CD4-positive, alpha-beta T cell treated with Interleukin-15 for 1 hour (primary cell): ENCODE results near the gene RAPGEF5.
A peak's percentile ranks its signal among the peaks of the same experiment; 100 is the strongest.
"Not testable (repeated sequence)": the region's sequence is repeated elsewhere in the genome, so short reads cannot be mapped to it uniquely, and the experiment has no call there.

ENCODE experiments used
- DNase-seq: peaks from one replicate; pipeline ENCODE4 v3.0.0-alpha.2; 2020

Gene RAPGEF5

DNA sequence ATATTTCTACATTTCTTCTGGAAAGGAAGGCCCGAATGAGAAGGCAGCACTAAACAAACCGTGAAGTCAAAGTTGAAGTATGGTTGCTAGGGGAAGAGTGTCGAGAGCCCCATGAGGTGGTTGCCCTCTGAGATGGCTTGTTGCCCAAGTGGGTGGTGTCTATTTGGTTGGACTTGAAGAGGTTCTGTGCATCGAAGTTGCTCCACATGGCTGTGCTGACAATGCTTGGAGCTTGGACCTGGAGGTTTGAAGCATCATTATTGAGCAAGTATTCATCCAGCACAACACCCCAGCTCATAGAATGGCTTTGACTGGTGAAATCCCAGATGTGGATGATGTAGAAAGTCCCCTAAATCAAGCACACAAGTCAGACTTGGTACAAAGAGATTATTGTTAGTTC lies 246.1 kb downstream of the RAPGEF5 start:
- no peak for DNase-seq

DNA sequence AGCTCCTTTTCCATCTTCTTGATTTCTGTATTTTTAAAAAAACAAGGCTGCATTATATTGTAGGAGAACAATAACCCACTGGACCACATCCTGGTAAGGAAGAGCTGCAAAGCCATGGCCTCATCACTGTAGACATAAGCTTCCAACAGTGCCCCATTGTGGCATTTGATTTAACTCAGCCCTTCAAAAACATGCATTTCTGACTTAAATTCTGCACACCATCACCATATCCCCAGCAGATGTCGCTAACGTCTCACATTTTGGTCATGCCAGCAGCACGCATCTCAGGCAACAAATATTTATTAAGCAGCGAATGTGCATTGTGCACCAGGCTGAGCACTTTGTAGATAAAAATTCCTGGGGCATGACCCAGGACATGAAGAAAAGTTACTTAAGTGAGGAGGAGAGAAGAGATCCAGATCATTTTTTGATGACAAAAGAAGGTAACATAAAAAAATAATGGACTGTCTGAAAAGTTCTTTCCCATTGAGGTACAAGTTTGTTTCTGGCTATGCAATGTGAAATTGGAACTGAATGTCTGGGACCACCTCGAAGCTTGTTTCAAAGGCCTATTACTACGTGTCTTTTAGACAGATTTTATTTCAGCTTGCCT lies 246.6 kb downstream of the RAPGEF5 start:
- DNase-seq: peak; percentile 55

DNA sequence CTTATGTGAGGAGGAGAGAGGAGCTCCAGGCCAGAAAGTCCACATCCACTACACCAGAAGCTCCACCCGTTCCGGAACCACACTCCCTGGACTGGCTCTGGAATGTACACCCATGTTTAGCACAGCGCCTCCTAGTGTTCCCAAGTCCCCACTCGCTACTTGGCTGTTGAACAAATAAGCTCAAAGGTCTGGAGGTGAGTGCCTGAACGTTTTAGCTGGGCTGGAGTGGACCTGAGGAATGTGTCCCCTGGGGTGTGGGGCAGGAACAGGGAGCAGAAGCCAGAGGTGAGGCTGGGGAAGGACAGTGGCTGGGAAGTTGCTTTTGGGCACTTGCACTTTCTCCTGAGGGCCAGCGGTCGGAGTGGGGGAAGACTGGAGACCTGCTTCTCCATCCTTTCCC lies 247.2 kb downstream of the RAPGEF5 start:
- no peak for DNase-seq

DNA sequence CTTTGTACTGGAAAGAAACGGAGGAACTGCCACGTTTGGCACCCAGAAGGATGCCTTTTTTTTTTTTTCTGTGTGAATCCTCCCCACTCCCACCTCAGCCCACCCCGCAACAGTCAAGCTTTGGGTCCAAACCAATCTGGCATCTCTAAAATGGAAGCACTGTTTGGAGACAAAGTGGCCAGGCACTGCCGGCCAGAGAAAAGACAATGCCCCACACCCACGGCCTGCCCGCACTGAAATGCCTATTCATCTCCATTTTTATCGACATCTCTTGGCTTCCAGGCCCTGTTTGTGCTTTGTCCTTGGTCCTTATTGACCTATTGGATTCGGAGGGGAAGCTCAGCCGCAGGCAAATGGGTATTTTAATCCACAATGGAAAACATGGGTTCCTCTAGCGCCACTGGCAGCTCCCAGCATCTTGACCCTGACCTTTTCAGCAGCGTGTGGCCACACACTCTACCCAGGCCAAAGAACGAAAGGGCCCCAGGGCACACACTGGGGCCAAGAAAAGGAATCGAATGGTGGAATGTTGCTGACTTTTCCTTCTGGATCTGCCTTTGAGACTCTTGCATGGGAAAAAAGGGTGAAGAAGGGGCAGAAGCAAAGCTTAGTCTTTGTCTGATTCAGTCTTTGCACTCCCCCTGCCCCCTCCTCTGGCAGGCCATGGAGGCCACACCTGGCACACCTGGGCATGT lies 248.7 kb downstream of the RAPGEF5 start:
- no peak for DNase-seq

DNA sequence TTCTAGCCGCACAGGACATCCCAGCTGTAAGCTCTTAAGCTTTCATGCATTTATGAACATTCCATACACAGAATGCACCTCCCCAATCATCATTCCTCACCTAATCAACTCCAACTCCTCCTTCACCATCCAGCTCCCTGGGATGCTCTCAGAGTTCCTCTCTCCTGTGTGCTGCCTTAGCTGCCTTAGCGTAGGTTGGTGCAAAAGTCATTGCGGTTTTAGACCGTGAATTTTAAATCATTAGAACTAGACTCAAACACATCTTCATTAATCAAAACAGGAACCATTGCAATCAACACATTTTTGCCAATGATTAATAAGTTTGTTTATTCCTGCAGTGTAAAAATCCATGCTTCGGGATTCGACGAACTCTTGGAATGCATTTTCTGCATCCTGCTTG lies 251.4 kb downstream of the RAPGEF5 start:
- DNase-seq: no peak

DNA sequence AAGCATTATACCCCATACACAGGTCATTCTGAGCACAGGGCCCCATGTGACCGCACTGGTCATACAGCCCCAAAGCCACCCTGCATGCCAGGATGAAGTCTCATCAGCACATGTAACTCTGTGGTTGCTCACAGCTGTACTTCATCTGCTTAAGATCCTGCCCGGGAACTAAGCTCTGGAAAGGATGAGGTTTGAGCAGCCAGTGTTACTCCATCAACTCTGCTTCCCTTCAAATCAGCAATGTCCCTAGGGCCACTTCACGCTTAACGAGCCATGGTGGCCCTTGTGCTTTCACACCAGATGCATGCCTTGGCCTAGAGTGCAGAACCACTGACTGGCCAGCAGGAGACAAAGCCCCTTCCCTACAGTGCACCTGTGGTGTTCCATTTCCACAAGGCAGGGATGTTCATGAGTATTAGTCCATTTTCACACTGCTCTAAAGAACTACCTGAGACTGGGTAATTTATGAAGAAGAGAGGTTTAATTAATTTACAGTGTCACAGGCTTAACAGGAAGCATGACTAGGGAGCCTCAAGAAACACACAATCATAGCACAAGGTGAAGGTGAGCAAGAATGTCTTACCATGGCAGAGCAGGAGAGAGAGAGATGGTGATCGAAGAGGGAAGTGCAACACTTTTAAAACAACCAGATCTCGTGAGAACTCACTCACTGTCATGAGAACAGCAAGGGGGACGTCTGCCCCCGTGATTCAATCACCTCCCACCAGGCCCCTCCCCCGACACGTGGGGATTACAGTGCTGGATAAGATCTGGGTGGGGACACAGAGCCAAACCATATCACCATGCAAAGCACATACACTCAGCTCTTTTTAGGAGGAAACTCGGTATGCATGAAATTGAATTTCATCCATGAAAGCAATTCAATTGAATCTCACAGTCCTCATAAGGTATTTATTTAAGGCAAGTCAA lies 262.3 kb downstream of the RAPGEF5 start:
- no peak for DNase-seq

DNA sequence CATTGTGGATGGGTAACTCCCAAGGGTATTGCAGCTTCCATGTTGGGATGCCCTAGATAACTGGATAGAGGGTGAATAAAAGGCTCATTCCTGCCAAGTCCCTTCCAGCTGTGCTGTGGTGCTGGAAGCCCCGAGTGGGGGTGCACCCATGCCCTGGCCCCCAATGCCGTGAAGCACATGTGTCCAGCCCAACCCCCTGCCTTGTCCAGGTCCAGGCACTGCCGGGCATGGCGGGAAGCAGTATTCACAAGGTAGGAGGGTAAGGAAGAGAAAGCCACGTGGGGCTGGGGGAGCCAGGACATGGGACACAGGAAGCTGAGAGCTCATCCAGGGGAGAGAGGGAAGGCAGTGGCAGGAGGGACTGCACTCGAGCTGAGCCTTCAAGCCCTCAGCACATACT lies 263.0 kb downstream of the RAPGEF5 start:
- DNase-seq: no peak

DNA sequence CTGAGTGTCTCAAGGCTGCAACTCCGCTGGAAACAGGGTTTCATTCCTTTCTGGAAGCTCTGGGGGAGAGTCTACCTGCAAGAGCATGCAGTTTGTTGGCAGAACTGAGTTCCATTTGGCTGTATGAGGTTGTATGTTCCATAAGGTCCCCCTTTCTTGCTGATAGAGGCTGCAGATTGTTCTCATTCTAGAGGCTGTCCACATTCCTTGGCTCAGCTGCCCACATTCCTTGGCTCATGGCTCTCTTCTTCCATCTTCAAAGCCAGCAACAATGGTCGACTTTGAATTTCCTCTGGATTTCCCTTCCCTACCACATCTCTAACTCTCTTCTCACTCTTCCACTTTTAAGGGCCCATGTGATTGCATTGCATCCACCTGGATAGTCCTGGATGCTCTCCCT lies 264.0 kb downstream of the RAPGEF5 start:
- no peak for DNase-seq

DNA sequence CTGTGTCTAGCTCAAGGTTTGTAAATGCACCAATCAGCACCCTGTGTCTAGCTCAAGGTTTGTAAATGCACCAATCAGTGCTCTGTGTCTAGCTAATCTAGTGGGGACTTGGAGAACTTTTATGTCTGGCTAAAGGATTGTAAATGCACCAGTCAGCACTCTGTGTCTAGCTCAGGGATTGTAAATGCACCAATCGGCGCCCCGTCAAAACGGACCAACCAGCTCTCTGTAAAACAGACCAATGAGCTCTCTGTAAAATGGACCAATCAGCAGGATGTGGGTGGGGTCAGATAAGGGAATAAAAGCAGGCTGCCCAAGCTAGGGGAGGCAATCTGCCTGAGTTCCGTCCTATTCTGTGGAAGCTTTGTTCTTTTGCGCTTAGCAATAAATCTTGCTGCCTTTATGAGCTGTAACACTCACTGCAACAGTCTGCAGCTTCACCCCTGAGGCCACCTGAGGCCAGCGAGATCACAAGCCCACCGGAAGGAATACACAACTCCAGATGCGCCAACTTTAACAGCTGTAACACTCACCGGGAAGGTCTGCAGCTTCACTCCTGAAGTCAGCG lies 265.9 kb downstream of the RAPGEF5 start:
- DNase-seq: not testable (repeated sequence)

DNA sequence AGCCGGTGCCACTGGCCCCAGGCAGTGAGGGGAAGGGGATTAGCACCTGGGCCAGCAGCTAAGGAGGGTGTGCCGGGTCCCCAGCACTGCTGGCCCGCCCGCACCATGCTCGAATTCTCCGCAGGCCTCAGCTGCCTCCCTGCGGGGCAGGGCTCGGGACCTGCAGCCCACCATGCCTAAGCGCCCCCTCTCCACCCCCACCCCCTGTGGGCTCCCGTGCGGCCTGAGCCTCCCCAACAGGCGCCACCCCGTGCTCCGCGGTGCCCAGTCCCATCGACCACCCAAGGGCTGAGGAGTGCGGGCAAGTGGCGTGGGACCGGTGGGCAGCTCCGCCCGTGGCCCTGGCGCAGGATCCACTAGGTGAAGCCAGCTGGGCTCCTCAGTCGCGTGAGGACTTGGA lies 266.4 kb downstream of the RAPGEF5 start:
- DNase-seq: no peak

DNA sequence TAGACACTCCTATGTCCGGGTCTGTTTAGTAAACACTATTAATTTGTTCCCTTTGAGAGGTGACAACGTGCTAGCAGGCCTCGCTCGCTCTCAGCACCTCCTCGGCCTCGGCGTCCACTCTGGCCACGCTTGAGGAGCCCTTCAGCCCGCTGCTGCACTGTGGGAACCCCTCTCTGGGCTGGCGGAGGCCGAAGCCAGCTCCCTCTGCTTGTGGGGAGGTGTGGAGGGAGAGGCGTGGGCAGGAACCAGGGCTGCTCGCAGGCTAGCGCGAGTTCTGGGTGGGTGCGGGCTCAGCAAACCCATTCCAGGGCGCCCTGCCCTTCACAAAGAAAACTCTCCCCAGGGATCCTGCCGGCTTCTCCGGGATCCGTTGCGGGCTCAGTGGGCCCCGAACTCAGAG lies 266.8 kb downstream of the RAPGEF5 start:
- no peak for DNase-seq

DNA sequence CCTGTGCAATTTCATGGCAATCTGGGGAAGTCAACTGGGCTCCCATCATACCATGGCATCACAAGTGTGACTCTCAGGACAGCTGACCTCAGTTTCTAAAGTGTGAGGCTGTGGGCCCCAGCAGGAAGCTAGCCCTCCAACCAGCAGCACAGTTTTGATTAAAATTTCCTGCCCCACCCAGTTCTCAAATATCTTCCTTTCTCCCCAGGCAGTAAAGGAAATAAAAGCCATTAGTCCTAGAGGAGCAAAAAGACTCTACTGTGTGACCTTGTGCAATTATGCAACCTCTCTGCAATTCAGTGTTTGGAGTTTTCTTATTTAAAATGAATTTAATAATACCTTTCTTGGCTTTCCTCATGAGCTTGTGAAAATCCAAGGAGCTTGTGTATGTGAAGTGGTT lies 268.1 kb downstream of the RAPGEF5 start:
- no peak for DNase-seq

DNA sequence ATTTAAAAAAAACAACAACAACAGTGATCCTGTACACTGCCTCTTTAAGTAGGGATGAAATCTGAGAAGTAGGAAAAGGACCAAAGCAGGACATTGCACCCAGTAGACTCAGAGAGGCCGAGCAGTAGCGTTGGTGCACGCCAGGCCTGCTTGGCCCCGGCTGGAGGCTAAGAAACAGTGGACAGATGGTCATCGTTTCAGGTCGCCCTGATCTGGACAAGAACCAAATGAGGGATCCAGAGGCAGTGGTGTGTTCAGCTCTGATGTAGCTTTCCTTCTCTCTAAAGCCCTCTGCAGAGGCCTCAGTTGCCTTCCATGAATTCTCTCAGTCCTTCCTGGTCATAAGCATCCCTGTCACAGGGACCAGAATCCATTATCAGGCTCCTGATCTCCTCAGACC lies 269.1 kb downstream of the RAPGEF5 start:
- no peak for DNase-seq

DNA sequence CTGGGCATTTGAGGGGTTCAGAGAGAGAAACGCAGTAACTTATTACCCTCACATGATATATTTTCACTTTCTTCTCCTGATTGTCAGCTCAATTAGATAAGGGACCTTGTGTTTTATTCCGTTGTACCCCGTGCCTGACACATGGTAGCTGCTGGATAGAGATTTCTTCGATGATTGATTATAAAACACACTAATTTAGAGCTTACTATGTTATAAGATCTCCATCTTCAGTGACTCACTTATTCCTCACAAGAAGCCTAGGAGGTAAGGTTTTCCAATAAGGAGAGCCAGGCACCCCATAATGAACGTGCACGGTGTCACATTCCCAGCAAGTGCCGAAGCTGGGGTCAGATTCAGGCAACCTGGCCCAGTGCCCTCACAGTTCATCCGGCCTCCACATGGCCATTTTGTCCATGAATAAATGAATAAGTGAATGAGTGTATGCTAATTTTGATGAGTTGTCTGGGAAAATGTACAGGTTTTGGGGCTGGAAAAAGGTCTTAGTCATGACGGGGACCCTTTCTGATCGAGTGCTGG lies 273.2 kb downstream of the RAPGEF5 start:
- no peak for DNase-seq

DNA sequence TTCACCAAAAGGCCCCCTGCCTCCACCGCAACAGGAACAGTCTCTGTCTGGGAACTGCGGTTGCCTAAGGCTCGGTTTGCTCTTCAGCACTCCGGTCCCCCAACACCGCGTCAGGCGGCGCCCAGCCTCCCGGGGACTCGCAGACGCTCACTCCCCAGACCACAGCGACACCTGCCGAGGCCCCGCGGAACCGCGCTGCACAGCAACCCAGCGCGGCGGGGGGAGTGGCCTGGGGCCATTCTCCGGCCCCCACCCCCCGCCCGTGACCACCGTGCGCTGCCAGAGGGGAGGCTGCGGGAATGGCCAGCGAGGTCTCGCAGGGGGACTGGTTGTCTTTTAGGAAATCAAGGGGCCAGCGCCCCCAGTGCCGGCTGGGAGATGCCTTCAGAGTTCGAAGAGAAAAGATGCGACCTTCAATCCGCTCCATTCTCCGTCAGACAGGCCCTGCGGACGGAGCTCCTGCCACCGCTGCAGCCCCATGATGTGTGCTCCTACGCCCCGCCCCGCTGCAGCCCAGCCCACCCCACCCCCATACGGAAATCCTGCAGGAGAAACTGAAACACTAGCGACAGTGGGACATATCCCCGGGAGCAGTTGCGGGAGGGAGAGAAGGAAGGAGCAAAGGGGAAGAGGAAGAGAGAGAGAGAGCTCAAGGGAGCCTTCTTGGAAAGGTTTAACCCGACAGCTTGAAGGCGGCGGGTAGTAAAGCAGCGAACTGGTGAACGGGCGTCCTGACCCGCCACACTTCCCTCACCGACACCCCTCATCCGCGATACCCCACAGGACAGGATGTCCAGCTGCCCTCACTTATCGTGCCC lies 273.9 kb downstream of the RAPGEF5 start:
- DNase-seq: peak; percentile 71

DNA sequence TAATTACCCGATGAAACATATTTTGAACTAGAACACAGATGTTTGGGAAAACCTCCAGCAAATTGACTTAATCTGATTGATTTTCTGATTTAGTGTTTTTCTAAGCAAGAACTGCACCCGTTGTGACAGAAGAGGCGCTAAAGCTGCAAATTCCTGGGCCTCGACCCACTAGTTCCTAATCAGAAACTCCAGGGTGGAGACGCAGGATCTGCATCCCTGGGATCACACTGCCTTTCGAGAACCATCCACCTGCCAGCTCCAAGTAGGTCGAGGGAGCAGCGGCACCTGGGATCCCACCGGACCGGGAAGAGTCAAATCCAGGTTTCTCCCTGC lies 274.4 kb downstream of the RAPGEF5 start:
- DNase-seq: no peak

DNA sequence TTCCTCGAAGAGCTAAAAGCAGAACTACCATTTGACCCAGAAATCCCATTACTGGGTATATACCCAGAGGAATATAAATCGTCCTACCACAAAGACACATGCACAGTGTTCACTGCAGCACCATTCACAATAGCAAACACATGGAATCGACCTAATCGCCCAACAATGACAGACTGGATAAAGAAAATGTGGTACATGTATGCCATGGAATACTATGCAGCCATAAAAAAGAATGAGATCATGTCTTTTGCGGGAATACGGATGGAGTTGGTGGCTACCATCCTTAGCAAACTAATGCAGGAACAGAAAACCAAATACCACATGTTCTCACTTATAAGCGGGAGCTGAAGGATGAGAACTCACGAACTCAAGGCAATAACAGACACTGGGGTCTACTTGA lies 276.7 kb downstream of the RAPGEF5 start:
- not testable (repeated sequence) for DNase-seq

DNA sequence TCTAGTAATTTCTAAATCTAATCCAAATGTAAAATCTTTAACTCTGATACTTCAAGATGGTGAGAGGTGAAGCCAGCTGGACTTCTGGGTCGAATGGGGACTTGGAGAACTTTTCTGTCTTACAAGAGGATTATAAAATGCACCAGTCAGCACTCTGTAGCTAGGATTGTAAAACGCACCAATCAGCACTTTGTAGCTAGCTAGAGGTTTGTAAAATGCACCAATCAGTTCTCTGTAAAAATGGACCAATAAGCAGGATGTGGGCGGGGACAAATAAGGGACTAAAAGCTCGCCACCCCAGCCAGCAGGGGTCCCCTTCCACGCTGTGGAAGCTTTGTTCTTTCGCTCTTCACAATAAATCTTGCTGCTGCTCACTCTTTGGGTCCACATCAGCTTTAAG lies 278.1 kb downstream of the RAPGEF5 start:
- not testable (repeated sequence) for DNase-seq

DNA sequence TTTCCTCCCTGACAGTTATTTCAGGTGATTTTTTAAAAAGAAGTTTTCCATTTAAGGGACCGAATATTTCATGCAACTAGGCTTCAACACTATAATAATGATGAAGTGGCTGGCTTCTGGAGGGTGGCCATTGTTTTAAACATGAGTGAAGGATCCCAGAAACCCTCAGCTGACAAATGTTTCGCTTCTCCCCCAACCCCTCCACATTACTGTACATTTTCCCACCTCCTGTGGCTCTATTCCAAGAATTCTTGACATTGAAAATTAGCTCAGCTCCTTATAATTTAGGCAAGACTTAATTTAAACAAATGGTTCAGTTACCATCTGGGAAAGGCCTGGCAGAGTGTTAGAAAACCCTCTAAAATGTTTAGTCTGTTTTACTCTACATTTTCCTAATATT lies 281.4 kb downstream of the RAPGEF5 start:
- DNase-seq: no peak

DNA sequence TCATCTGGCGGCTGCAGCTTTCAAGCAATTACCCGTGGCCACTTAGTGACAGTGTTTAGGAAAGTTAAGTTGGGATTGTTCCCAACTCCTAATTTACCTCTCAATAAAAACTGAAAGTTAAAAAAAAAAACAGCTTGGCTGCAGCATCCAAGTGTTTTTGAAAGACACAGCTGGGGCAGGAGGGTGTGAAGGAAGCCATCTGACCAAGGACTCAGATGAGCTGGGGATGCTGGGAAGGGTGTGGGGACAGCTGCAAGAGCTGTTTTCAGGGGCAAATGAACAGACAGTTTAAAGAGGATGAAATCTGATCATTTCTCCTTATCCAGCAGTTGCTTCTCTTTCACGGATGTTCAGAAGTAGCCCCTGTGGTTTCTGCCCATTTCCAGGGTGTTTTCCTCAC lies 282.1 kb downstream of the RAPGEF5 start:
- no peak for DNase-seq
